ENCODE results near the gene NEURL1.

The NEURL1 gene

GRCh38 chr10:103493362-103493915, at the start of gene NEURL1:
TSS of gene NEURL1 (plus strand) at chr10:103493705. CDS start at chr10:103494388, 683 bp downstream.
- DNase-seq = no peak

- DNase-seq = no peak
Observed at GRCh38 chr10:103444478-103444877, 49.0 kb upstream of the NEURL1 start.

- no peak for DNase-seq
Observed at GRCh38 chr10:103445366-103445765, 48.1 kb upstream of the NEURL1 start.

- no peak for DNase-seq
Observed at GRCh38 chr10:103445767-103446567, 47.5 kb upstream of the NEURL1 start.

GRCh38 chr10:103447187-103447586, 46.3 kb upstream of the NEURL1 start:
- no peak for DNase-seq

GRCh38 chr10:103448746-103449145, 44.8 kb upstream of the NEURL1 start:
- DNase-seq = no peak

GRCh38 chr10:103449208-103450144, 44.0 kb upstream of the NEURL1 start:
- no peak for DNase-seq

GRCh38 chr10:103450201-103450695, 43.3 kb upstream of the NEURL1 start:
- DNase-seq = no peak

- peak; percentile 67 for DNase-seq
Observed at GRCh38 chr10:103451091-103451813, 42.3 kb upstream of the NEURL1 start.

- DNase-seq = peak; percentile 67
Observed at GRCh38 chr10:103451831-103452505, 41.5 kb upstream of the NEURL1 start, which contains the start of gene CALHM2. TSS of gene CALHM2 (minus strand) at chr10:103452370. CDS start at chr10:103449941, 2,429 bp downstream.

- DNase-seq = no peak
Observed at GRCh38 chr10:103452506-103453230, 40.8 kb upstream of the NEURL1 start.

- no peak for DNase-seq
Observed at GRCh38 chr10:103454026-103454425, 39.5 kb upstream of the NEURL1 start.

- DNase-seq = no peak
Observed at GRCh38 chr10:103455235-103455634, 38.3 kb upstream of the NEURL1 start.

- DNase-seq = no peak
Observed at GRCh38 chr10:103456074-103456660, 37.3 kb upstream of the NEURL1 start.

GRCh38 chr10:103457176-103457712, 36.3 kb upstream of the NEURL1 start:
- no peak for DNase-seq

GRCh38 chr10:103457896-103458583, 35.5 kb upstream of the NEURL1 start:
- no peak for DNase-seq

- DNase-seq = peak; percentile 79
Observed at GRCh38 chr10:103458720-103459119, 34.8 kb upstream of the NEURL1 start, which contains the start of gene CALHM1. TSS of gene CALHM1 (minus strand) at chr10:103458900. CDS start at chr10:103458751, 149 bp downstream.

- DNase-seq = no peak
Observed at GRCh38 chr10:103459615-103460014, 33.9 kb upstream of the NEURL1 start.

- no peak for DNase-seq
Observed at GRCh38 chr10:103463499-103463898, 30.0 kb upstream of the NEURL1 start.

Data from RPMI8226 (cell line).